IMR-90 (cell line): Measurements from ENCODE around the gene UBN1. TPM values are rescaled to one million over a fixed set of nuclear protein-coding genes. Genes with fewer than 3 reads are reported as not detected.

ENCODE experiments used
- ATAC-seq: fragments of 200-7000 bp; cut with Tn5 transposase; 2 replicates; pipeline ENCODE4 v1.9.1; 2020; ENCODE audit warnings: low read depth, mild to moderate bottlenecking, moderate library complexity
- BruUV-seq: library from RNA; stranded (reverse); fragments of 400-500 nt; replicated peaks from 2 replicates; lab custom pipeline; 2021; lab: Mats Ljungman, UMichigan
- CTCF ChIA-PET: fragments of 300-600 bp; formaldehyde crosslinking; extraction: SDS; loops from one replicate; lab custom pipeline; 2021; ENCODE audit warnings: antibody characterized with exemption; lab: Yijun Ruan, JAX
- POLR2A ChIA-PET: fragments of 300-600 bp; sonication (Branson Sonifier 250); formaldehyde crosslinking; loops from one replicate; lab custom pipeline; 2022; ENCODE audit warnings: antibody characterized with exemption; ENCODE audit not compliant: unreplicated experiment; lab: Charles Lee
- DNase-seq: peaks from one replicate; pipeline ENCODE4 v3.0.0; 2013
- H2AFZ ChIP-seq: replicated peaks from 2 replicates; pipeline ENCODE3; 2013; ENCODE audit warnings: low read length, mild to moderate bottlenecking; ENCODE audit not compliant: poor library complexity
- H2AK5ac ChIP-seq: 2 replicates; pipeline ENCODE4 v1.6.1; 2013; ENCODE audit warnings: low read depth, low read length, inconsistent platforms
- H2AK9ac ChIP-seq: replicated peaks from 2 replicates; pipeline ENCODE3; 2013; ENCODE audit warnings: mild to moderate bottlenecking, low read depth, low read length, moderate library complexity; ENCODE audit not compliant: poor library complexity
- H2BK120ac ChIP-seq: 2 replicates; pipeline ENCODE4 v1.6.1; 2013; ENCODE audit warnings: low read depth, low read length, inconsistent platforms
- H2BK15ac ChIP-seq: 3 replicates; pipeline ENCODE4 v1.6.1; 2013; ENCODE audit warnings: low read depth, low read length, inconsistent platforms
- H2BK20ac ChIP-seq: 2 replicates; pipeline ENCODE4 v1.6.1; 2013; ENCODE audit warnings: low read depth, mild to moderate bottlenecking, inconsistent platforms, low read length, moderate library complexity
- H2BK5ac ChIP-seq: 2 replicates; pipeline ENCODE4 v1.6.1; 2013; ENCODE audit warnings: mild to moderate bottlenecking, low read depth, low read length, inconsistent platforms; ENCODE audit not compliant: poor library complexity, severe bottlenecking
- H3K14ac ChIP-seq: replicated peaks from 2 replicates; pipeline ENCODE4 v1.6.1; 2013; ENCODE audit warnings: low read depth, low read length, inconsistent platforms
- H3K18ac ChIP-seq: 2 replicates; pipeline ENCODE4 v1.6.1; 2013; ENCODE audit warnings: low read depth, low read length, control low read depth
- H3K23ac ChIP-seq: 2 replicates; pipeline ENCODE4 v1.6.1; 2013; ENCODE audit warnings: low read depth, low read length, inconsistent platforms
- H3K27ac ChIP-seq: 2 replicates; pipeline ENCODE4 v1.5.1; 2013; ENCODE audit warnings: mild to moderate bottlenecking, control low read depth, low read length; ENCODE audit not compliant: insufficient read depth
- H3K27me3 ChIP-seq: 2 replicates; pipeline ENCODE4 v1.6.1; 2013; ENCODE audit warnings: low read length; ENCODE audit not compliant: control insufficient read depth, insufficient read depth
- H3K36me3 ChIP-seq: 2 replicates; pipeline ENCODE4 v1.6.1; 2013; ENCODE audit warnings: low read length, mixed read lengths; ENCODE audit not compliant: control insufficient read depth, insufficient read depth
- H3K4ac ChIP-seq: 2 replicates; pipeline ENCODE4 v1.6.1; 2013; ENCODE audit warnings: low read depth, low read length, inconsistent platforms
- H3K4me1 ChIP-seq: 2 replicates; pipeline ENCODE4 v1.6.1; 2013; ENCODE audit warnings: low read length, mixed read lengths; ENCODE audit not compliant: control insufficient read depth, insufficient read depth
- H3K4me2 ChIP-seq: 2 replicates; pipeline ENCODE4 v1.6.1; 2013; ENCODE audit warnings: low read depth, mild to moderate bottlenecking, control low read depth, low read length, moderate library complexity
- H3K4me3 ChIP-seq: 2 replicates; pipeline ENCODE4 v1.5.1; 2013; ENCODE audit warnings: low read depth, mild to moderate bottlenecking, control low read depth, low read length, moderate library complexity; ENCODE audit not compliant: insufficient read depth
- H3K56ac ChIP-seq: 2 replicates; pipeline ENCODE4 v1.6.1; 2013; ENCODE audit warnings: low read length, inconsistent platforms; ENCODE audit not compliant: insufficient read depth; ENCODE audit errors: extremely low read depth
- H3K79me1 ChIP-seq, 2 experiments: 2 replicates each; pipeline ENCODE4 v1.6.1; 2013; ENCODE audit warnings: low read length in 2 of 2, inconsistent platforms in 1 of 2, low read depth in 1 of 2
- H3K9ac ChIP-seq: 2 replicates; pipeline ENCODE4 v1.6.1; 2013; ENCODE audit warnings: low read depth, low read length, control low read depth
- H3K9me1 ChIP-seq: 2 replicates; pipeline ENCODE4 v1.6.1; 2013; ENCODE audit warnings: low read length, inconsistent platforms; ENCODE audit not compliant: insufficient read depth
- H3K9me3 ChIP-seq: 2 replicates; pipeline ENCODE4 v1.6.1; 2013; ENCODE audit warnings: low read length; ENCODE audit not compliant: control insufficient read depth, insufficient read depth
- H4K20me1 ChIP-seq: 2 replicates; pipeline ENCODE4 v1.6.1; 2013; ENCODE audit warnings: low read length, inconsistent platforms; ENCODE audit not compliant: insufficient read depth
- H4K5ac ChIP-seq: 2 replicates; pipeline ENCODE4 v1.6.1; 2013; ENCODE audit warnings: mild to moderate bottlenecking, low read depth, low read length, control low read depth
- H4K8ac ChIP-seq, 2 experiments: 2 replicates each; pipeline ENCODE4 v1.6.1; 2013; ENCODE audit warnings: low read depth in 2 of 2, low read length in 2 of 2, control low read depth in 1 of 2, inconsistent platforms in 1 of 2
- H4K91ac ChIP-seq: 2 replicates; pipeline ENCODE4 v1.6.1; 2013; ENCODE audit warnings: low read depth, low read length, inconsistent platforms; ENCODE audit not compliant: insufficient read depth
- BHLHE40 ChIP-seq: fragments of 150-350 bp; IDR thresholded peaks from 2 replicates; pipeline ENCODE4 v1.6.1; 2016; ENCODE audit warnings: mild to moderate bottlenecking, low read depth, low read length
- CEBPB ChIP-seq: IDR thresholded peaks from 2 replicates; pipeline ENCODE4 v1.6.1; 2012; ENCODE audit warnings: low read depth, low read length, improper control_type of control experiment
- CHD1 ChIP-seq: IDR thresholded peaks from 2 replicates; pipeline ENCODE4 v1.6.1; 2012; ENCODE audit warnings: low read depth, low read length, improper control_type of control experiment
- ELK1 ChIP-seq: fragments of 150-350 bp; IDR thresholded peaks from 2 replicates; pipeline ENCODE4 v1.6.1; 2016; ENCODE audit warnings: low read depth, mild to moderate bottlenecking, low read length, moderate library complexity, borderline replicate concordance
- FOS ChIP-seq: fragments of 150-350 bp; IDR thresholded peaks from 2 replicates; pipeline ENCODE4 v1.6.1; 2016; ENCODE audit warnings: low read depth, low read length
- MAFK ChIP-seq: IDR thresholded peaks from 2 replicates; pipeline ENCODE4 v1.6.1; 2012; ENCODE audit warnings: low read depth, low read length, improper control_type of control experiment
- MAZ ChIP-seq: IDR thresholded peaks from 2 replicates; pipeline ENCODE4 v1.6.1; 2012; ENCODE audit warnings: low read depth, mild to moderate bottlenecking, low read length, improper control_type of control experiment, moderate library complexity, borderline replicate concordance
- MXI1 ChIP-seq: IDR thresholded peaks from 2 replicates; pipeline ENCODE4 v1.6.1; 2012; ENCODE audit warnings: low read depth, mild to moderate bottlenecking, low read length, moderate library complexity, borderline replicate concordance
- NFE2L2 ChIP-seq: fragments of 150-350 bp; IDR thresholded peaks from 2 replicates; pipeline ENCODE4 v1.6.1; 2016; ENCODE audit warnings: low read depth, mild to moderate bottlenecking, low read length
- POLR2A ChIP-seq: IDR thresholded peaks from 2 replicates; pipeline ENCODE4 v1.6.1; 2012; ENCODE audit warnings: mild to moderate bottlenecking, low read depth, low read length
- RAD21 ChIP-seq: IDR thresholded peaks from 2 replicates; pipeline ENCODE4 v1.6.1; 2012; ENCODE audit warnings: low read length, improper control_type of control experiment
- RCOR1 ChIP-seq: IDR thresholded peaks from 2 replicates; pipeline ENCODE4 v1.6.1; 2012; ENCODE audit warnings: mild to moderate bottlenecking, low read length, improper control_type of control experiment; ENCODE audit not compliant: insufficient replicate concordance
- RFX5 ChIP-seq: IDR thresholded peaks from 2 replicates; pipeline ENCODE4 v1.8.0; 2012; ENCODE audit warnings: low read depth, mild to moderate bottlenecking, low read length, moderate library complexity
- SMC3 ChIP-seq: fragments of 150-350 bp; IDR thresholded peaks from 2 replicates; pipeline ENCODE4 v1.6.1; 2016; ENCODE audit warnings: low read depth, mild to moderate bottlenecking, antibody characterized with exemption, low read length, moderate library complexity
- WGBS, 2 experiments: methylation state at CpG; one replicate each; pipeline versions ENCODE4 v1.1.5 to v1.1.7; 2013; ENCODE audit warnings: missing lambda C conversion rate in 2 of 2; ENCODE audit not compliant: insufficient read length in 1 of 2; ENCODE audit errors: extremely low coverage in 2 of 2; 5-methylcytosine and 5-hydroxymethylcytosine counted together
- dilution Hi-C: fragments of 300-500 bp; cut with HindIII; formaldehyde crosslinking; loops from one replicate; pipeline ENCODE4 v1.14.3; 2018; ENCODE audit warnings: low sequenced_read_pairs; ENCODE audit not compliant: unreplicated experiment
- in situ Hi-C: fragments of 300-500 bp; cut with MboI; formaldehyde crosslinking; loops from 3 replicates; pipeline ENCODE4 v1.14.3; 2019; ENCODE audit warnings: low sequenced_read_pairs, inconsistent platforms, mixed read lengths
- intact Hi-C: fragments of 100-400 bp; cut with micrococcal nuclease; formaldehyde crosslinking; loops from 2 replicates; pipeline ENCODE4 v1.10.0; 2022
- polyA plus RNA-seq, 3 experiments: library from polyadenylated mRNA; depleted of rRNA; stranded (reverse); fragments of >200 nt; gene quantifications; 2 replicates each; pipeline ENCODE4 v1.2.3, GENCODE V29; 2012; ENCODE audit warnings: low replicate concordance in 1 of 3
- total RNA-seq: library from RNA; depleted of rRNA; stranded (reverse); fragments of >200 nt; gene quantifications from 2 replicates; pipeline ENCODE4 v1.2.3, GENCODE V29; 2012
- TF ChIP-seq, protein P1 (sequence below): conservative IDR thresholded peaks from 2 replicates; pipeline ENCODE4 v1.5.1; 2012; ENCODE audit warnings: mild to moderate bottlenecking, low read depth, low read length, improper control_type of control experiment
- TF ChIP-seq, protein P2 (sequence below): fragments of 150-350 bp; IDR thresholded peaks from 2 replicates; pipeline ENCODE4 v1.6.1; 2017; ENCODE audit warnings: mild to moderate bottlenecking, antibody characterized with exemption, low read length, low read depth

UBN1 gene
- total and polyA plus RNA-seq, 2 of the 4 experiments (the other 2 are of a cell fraction), result 5.7 to 16.3 TPM

- intact Hi-C loops (no loop called here), in situ Hi-C loops (no loop called here), dilution Hi-C loops (no loop called here)
- Histone ChIP-seq H4K91ac (no peak overlapping the region), H4K20me1 (no peaks in the 10 kb centered on the region; the same call in 1 of the 2 replicates), H3K18ac (no peak overlapping the region), H3K36me3 (no peaks in the 10 kb centered on the region), H3K56ac (no peak overlapping the region), H4K8ac (no peak overlapping the region), H3K27ac (no peak overlapping the region), H3K4me2 (no peak overlapping the region), H2AK5ac (no peak overlapping the region), H3K9me3 (peaks cover 4% of the 10 kb centered on the region), H3K4ac (no peak overlapping the region), H2BK5ac (no peak overlapping the region), H2BK20ac (no peak overlapping the region), H2BK120ac (no peak overlapping the region), H2BK15ac (no peak overlapping the region), H3K9ac (no peak overlapping the region), H3K27me3 (peaks cover 9% of the 10 kb centered on the region), H3K79me1 (no peaks in the 10 kb centered on the region), H3K23ac (no peak overlapping the region), H2AFZ (no peak overlapping the region), H2AK9ac (no peak overlapping the region), H3K9me1 (0 out of 2 replicates have a peak, but pooled peaks cover 2% of the 10 kb centered on the region), H3K4me1 (no peaks in the 10 kb centered on the region), H3K4me3 (no peak overlapping the region), H4K5ac (no peak overlapping the region), H3K14ac (no peak overlapping the region)
- BruUV-seq, result no TSS peak
- 72% methylated on average over 2 of the region's 6 CpGs; no CpG with 5 or more reads in 1 of the 2 experiments for whole genome bisulfite sequencing, 2 experiments
- TF ChIP-seq SMC3, result no peak
- no peak for TF ChIP-seq MAFK
- TF ChIP-seq, protein P1, sequence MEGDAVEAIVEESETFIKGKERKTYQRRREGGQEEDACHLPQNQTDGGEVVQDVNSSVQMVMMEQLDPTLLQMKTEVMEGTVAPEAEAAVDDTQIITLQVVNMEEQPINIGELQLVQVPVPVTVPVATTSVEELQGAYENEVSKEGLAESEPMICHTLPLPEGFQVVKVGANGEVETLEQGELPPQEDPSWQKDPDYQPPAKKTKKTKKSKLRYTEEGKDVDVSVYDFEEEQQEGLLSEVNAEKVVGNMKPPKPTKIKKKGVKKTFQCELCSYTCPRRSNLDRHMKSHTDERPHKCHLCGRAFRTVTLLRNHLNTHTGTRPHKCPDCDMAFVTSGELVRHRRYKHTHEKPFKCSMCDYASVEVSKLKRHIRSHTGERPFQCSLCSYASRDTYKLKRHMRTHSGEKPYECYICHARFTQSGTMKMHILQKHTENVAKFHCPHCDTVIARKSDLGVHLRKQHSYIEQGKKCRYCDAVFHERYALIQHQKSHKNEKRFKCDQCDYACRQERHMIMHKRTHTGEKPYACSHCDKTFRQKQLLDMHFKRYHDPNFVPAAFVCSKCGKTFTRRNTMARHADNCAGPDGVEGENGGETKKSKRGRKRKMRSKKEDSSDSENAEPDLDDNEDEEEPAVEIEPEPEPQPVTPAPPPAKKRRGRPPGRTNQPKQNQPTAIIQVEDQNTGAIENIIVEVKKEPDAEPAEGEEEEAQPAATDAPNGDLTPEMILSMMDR, result no peak
- TF ChIP-seq RFX5, result no peak
- TF ChIP-seq POLR2A, result no peak
- TF ChIP-seq, protein P2, sequence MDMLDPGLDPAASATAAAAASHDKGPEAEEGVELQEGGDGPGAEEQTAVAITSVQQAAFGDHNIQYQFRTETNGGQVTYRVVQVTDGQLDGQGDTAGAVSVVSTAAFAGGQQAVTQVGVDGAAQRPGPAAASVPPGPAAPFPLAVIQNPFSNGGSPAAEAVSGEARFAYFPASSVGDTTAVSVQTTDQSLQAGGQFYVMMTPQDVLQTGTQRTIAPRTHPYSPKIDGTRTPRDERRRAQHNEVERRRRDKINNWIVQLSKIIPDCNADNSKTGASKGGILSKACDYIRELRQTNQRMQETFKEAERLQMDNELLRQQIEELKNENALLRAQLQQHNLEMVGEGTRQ, result no peak
- no peak for TF ChIP-seq FOS
- TF ChIP-seq MXI1, result no peak
- no peak for TF ChIP-seq NFE2L2
- no peak for TF ChIP-seq CHD1
- TF ChIP-seq RCOR1, result no peak
- TF ChIP-seq RAD21, result no peak
- TF ChIP-seq ELK1, result no peak
- TF ChIP-seq MAZ, result no peak
- no peak for TF ChIP-seq BHLHE40
- TF ChIP-seq CEBPB, result no peak
- POLR2A ChIA-PET, result no interaction called here
- CTCF ChIA-PET, result interaction anchor here (0.5 kb wide), 1 partner anchor 12 kb away, joined by 3 read pairs; no protein-coding TSS in a partner anchor
- no peak for ATAC-seq
- DNase-seq, result no peak
Observed at GRCh38 chr16:4899474-4899846, 52.2 kb downstream of the UBN1 start.
